HG02623 (cell line): Measurements from ENCODE around the gene NEMF.
"Not testable (repeated sequence)": the region's sequence is repeated elsewhere in the genome, so short reads cannot be mapped to it uniquely, and the experiment has no call there.

ENCODE experiments used
- ATAC-seq: cut with Tn5 transposase; IDR thresholded peaks from one replicate; pipeline ENCODE4 v1.9.1; 2021; ENCODE audit warnings: moderate library complexity; ENCODE audit not compliant: unreplicated experiment

Gene NEMF, protein sequence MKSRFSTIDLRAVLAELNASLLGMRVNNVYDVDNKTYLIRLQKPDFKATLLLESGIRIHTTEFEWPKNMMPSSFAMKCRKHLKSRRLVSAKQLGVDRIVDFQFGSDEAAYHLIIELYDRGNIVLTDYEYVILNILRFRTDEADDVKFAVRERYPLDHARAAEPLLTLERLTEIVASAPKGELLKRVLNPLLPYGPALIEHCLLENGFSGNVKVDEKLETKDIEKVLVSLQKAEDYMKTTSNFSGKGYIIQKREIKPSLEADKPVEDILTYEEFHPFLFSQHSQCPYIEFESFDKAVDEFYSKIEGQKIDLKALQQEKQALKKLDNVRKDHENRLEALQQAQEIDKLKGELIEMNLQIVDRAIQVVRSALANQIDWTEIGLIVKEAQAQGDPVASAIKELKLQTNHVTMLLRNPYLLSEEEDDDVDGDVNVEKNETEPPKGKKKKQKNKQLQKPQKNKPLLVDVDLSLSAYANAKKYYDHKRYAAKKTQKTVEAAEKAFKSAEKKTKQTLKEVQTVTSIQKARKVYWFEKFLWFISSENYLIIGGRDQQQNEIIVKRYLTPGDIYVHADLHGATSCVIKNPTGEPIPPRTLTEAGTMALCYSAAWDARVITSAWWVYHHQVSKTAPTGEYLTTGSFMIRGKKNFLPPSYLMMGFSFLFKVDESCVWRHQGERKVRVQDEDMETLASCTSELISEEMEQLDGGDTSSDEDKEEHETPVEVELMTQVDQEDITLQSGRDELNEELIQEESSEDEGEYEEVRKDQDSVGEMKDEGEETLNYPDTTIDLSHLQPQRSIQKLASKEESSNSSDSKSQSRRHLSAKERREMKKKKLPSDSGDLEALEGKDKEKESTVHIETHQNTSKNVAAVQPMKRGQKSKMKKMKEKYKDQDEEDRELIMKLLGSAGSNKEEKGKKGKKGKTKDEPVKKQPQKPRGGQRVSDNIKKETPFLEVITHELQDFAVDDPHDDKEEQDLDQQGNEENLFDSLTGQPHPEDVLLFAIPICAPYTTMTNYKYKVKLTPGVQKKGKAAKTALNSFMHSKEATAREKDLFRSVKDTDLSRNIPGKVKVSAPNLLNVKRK

DNA sequence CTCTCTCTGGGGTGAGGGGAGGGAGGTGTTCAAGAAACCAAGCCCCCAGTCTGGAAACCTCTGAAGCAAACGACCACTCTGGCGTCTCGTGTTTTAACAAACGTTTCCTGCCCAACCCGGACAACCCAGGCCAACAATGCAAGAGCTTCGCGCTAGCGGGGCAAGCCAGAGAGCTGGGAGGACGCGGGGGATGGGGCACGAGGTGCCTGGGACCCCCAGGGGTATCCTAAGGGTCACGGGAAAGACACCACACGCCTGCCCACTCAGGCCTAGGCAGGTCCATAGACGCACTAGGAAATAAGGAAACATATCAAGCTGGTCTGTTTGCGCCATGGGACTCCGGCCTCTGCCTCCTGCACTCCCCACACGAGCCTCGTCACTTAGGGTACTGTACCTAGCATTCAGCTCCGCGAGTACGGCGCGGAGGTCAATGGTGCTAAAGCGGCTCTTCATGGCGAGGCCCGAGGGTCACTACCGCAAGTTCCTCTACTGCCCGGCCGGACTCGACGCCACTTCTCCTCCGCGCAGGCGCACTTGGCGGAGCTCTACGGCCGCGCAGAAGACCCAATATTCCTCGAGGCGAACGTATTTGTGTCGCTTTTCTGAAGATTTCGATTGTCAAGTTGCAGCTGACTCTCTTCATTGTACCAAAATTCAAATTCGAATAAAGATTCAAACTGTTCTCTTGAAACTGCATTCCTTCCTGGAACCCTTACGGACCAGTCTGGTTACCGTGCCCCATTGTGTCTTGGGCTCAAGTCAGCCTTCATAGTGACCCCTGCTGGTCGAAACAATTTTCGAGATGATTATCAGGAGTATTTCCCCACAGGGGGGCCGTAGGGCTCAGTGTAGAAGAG lies at the start of gene NEMF:
NEMF (minus strand) TSS at position 488 of the 857 bp plus-strand sequence; CDS start at position 453, 35 bp downstream.
- ATAC-seq = peak; percentile 79

DNA sequence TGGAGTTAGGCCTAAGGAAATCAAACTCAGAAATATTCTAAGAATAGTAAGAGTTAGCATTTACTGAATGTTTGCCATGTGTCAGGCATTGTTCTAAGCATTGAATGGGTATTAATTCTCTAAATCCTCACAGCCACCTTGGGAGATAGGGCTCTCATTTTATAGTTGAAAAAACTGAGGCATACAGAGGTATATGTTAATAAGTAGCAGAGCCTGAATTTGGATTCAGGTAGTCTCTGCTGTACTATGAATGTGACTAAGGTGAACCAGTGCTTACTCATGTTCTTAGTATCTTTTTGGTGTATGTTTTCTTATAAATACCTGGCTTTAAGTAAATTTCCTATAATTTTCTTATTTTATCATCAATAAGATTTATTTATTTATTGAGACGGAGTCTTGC lies 48.4 kb upstream of the NEMF start:
- no peak for ATAC-seq

DNA sequence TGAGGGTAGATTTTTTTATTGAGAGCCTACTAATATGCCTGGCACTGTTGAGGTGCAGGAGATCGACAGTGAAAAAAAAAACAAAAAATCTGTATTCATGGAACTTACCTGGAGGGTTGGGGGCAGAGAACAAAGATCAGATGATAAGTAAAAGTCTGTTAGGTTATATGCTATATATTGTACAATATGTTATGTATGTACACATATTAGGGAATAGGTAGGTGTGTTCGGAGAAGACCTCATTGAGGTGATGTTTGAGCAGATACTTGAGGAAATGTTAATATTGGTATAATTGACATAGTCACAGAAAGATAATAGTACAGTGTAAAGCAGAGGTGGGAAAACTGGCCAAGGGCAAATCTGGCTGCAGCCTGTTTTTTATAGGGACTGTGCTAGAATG lies 45.9 kb upstream of the NEMF start:
- no peak for ATAC-seq

DNA sequence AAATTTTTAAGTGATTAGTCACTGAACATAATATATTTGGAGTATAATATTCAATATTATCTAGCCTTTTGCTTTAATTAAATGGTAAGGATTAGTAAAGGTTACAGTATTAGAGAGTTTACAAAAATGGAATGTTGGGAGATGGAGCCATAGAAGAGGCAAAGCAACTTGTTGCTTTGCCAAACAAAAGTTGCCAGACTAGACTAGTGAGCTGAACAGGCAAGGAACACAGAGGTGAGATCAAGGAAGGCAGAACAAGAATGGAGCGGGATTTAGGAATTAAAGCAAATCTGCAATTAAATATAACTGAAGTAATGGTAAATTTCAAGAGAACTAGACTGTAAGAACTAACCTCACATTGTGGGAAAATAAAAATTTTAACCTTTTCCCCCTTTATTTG lies 45.4 kb upstream of the NEMF start:
- no peak for ATAC-seq

DNA sequence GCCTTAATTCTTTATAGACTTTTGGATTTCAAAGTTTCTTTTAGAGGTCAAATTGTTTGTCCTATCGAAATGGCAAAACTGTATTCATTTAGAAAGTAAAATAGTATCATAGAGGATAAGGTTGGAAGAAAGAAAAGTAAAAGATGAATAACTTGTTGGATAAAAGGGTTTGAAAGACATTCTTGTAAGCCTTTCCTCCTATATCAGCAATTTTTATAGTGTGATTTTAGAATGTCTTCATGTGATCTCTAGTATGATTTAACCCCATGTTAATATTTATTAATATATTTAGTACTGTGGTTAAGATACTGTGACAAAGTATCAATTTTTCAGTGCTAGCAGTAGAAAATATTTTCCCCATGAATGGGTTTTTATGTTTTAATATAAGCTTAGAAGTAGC lies 44.8 kb upstream of the NEMF start:
- no peak for ATAC-seq

DNA sequence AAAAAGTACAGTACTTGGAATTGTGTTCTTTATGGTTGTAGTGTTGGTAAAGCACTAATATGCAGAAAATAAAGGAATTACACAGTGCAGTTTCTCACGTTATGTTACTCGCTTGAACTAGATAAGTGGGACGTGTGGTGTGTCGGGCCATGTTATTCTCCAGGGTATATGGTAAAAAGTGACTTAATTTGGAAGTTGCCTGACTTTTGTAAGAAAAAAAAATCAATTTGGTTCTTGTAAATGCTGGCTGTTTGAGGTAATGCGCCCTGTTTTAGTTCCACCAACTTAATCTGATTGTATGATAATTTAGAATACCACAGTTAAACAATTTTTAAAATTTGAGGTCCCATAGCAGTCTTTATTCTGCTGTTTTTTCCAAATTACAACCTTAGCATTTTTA lies 44.4 kb upstream of the NEMF start:
- ATAC-seq = no peak

DNA sequence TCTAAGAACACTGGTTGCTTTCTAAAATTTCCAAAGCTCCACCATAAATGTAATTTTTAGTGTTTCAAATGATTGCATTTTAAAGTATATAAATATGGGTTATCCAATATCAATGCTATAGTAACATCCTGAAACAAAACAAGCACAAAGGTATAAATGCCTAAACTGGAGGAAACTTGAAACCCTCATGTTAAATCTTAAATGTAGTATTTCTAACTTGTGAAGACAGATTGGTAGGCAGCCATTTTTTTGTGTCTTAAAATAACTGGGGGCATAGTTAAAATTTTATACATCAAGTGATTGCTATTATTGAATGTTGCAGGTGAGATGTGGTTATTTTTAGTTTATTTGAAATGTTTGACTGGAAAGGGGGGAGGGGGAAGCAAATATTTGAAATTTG lies 43.7 kb upstream of the NEMF start:
- not testable (repeated sequence) for ATAC-seq

DNA sequence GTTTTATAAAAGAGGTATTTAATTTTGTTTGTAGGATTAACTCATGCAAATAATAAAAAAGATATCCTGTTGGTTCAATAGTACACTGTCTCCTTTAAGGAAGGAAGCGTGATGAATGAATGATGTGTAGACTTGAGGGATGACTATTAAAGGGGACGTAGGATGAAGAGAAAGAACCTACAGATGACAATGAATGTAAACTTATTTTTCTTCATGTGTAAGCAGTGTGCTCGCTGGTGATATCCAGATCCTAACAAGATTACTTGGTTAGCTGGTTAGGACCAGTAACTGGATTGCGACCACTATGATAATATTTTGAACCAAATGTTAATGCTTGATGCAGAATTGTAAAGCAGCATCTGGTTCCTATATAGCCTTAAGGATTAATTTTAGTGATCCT lies 42.9 kb upstream of the NEMF start:
- ATAC-seq = no peak

DNA sequence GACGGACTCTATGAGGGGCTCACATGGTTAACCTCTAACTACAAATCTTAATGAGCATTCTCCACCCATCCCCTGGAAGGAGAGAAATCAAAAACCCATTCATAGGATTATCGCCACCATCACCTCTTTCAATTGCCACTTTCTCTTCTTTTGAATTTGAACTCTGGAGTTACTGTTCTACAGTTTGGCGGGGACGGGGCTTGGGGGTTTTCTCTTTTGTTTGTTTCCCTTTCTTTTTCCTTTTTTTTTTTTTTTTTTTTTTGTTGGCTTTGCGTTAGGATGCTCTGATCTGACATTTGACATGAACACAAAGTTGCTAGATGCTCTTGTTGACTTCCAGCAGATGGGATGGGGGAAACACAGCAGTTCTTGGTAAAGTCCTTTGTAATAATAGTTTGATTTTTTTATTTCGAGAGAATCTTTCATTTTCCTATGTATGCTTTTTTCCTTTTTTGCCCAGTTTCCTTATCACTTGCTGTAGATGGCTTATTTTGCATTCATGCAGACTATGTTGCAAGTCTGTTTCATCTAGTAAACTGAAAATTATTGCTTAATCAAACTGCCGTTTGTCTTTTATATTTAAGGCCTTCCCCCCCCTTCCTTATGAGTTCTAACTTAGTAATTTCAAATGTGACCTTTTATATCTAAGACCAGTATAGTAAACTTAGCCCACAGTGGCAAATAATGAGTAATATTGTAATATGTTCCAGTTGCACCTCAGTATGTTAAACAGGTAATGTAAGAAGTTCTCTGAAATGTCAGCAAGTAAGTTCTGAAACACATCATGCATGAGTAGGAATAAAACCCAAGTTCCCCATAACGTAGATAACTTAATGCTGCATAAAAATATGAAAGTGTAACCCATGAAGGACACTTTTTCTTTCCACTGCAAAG lies 41.9 kb upstream of the NEMF start:
- ATAC-seq = not testable (repeated sequence)

DNA sequence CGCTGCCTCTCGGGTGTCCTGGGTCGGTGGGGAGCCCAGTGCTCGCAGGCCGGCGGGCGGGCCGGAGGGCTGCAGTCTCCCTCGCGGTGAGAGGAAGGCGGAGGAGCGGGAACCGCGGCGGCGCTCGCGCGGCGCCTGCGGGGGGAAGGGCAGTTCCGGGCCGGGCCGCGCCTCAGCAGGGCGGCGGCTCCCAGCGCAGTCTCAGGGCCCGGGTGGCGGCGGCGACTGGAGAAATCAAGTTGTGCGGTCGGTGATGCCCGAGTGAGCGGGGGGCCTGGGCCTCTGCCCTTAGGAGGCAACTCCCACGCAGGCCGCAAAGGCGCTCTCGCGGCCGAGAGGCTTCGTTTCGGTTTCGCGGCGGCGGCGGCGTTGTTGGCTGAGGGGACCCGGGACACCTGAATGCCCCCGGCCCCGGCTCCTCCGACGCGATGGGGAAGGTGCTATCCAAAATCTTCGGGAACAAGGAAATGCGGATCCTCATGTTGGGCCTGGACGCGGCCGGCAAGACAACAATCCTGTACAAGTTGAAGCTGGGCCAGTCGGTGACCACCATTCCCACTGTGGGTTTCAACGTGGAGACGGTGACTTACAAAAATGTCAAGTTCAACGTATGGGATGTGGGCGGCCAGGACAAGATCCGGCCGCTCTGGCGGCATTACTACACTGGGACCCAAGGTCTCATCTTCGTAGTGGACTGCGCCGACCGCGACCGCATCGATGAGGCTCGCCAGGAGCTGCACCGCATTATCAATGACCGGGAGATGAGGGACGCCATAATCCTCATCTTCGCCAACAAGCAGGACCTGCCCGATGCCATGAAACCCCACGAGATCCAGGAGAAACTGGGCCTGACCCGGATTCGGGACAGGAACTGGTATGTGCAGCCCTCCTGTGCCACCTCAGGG lies 41.0 kb upstream of the NEMF start:
- peak; percentile 38 for ATAC-seq

DNA sequence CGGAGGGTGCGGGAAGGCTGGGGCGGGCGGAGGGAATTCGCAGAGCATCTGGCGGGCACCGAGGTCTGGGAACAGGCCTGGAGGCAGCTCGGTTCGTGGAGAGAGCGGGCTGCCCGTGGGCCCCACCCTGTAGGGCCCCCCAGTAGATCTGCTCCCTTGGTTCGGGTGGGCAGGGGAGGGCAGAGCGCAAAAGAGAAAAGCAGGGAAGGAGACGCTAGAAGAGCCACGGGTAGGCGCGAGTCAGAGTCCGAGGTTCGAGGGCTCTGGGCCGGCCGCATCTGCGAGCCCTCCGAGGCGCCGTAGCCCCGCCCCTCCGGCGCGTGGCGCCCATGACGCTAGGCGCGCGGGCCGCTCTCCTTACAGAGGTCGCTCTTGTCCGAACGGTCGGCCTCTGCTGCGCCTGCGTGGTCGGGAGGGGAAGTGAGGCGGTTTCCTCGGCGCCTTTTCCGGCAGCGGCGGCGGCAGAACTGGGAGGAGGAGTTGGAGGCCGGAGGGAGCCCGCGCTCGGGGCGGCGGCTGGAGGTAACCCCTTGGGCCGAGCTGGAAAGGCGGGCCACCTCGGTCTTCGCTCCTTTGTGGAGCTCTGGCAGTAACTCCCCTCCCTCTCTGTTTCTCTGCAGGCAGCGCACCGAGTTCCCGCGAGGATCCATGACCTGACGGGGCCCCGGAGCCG lies 40.2 kb upstream of the NEMF start, which contains the start of gene ARF6:
ARF6 (plus strand) TSS at position 447 of the 673 bp plus-strand sequence. CDS start 655 bp downstream, outside the sequence.
- ATAC-seq = peak; percentile 72

DNA sequence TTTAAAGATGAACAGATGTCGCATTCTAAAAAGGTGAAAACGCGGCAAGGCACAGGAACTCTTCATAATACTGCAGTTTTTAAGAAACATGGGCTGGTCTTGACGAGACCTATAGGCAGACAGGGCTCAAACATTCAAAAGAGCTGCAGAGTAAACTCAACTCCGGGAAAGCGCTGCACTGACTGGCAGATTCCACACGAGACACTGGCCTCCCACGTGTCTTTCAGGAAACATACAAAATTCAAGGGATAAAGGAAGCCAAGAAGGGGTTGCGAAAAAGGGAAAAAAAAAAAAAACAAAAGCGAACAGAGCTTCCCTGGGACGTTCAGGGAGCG lies 39.7 kb upstream of the NEMF start:
- peak; percentile 29 for ATAC-seq

DNA sequence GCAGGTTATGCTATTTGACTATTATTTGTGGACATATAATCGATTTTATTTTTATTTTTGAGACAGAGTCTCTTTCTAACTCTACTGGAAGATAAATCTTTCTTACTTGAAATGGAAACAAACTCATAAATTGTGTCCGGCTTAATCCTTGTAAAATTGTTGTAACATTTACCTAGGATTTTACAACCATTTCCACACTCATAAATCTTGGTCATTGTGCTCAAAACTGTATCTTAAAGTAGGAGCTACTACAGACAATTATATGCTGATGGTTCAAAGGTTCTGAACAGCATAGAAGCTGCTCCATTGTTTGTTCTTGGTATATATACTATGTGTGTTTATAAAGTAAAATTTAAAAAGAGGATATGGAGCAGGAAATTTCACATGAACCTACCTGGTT lies 35.7 kb upstream of the NEMF start:
- ATAC-seq = no peak

DNA sequence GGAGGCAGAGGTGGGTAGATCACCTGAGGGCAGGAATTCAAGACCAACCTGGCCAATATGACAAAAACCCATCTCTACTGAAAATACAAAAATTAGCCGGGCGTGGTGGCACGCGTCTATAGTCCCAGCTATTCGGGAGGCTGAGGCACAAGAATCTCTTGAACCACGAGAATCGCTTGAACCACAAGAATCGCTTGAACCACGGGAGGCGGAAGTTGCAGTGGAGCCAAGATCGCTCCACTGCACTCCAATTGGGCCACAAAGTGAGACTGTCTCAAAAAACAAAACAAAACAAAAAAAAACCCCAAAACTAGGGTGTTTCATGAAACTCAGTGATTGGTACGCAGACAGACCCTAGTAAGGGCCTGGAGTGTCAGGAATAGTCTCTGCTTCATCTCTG lies 33.9 kb upstream of the NEMF start:
- ATAC-seq = no peak

DNA sequence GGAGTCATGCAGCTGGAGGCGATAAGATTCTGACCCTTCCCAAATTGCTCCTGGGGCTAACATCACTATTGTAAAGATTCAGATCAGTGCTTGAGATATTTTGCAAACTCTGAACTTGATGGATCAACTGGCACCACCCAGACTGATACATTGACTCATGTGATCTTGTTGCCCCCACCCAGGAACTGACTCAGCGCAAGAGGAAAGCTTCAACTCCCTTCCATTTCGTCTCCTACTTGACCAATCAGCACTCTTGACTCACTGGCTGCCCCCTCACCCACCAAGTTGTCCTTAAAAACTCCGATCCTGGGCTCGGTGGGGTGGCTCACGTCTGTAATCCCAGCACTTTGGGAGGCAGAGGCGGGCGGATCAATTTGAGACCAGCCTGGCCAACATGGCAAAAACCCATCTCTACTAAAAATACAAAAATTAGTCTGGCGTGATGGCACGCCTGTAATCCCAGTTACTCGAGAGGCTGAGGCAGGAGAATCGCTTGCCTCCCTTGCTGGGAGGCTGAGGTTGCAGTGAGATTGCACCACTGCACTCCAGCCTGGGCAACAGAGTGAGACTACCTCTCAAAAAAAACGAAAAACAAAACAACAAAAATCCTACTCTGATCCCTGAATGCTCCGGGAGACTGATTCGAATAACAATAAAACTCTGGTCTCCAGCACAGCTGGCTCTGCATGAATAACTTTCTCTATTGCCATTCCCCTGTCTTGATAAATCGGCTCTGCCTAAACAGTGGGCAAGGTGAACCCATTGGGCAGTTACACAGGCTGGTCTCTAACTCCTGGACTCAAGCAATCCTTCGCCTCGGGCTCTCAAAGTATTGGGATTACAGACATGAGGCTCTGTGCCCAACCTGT lies 30.5 kb upstream of the NEMF start:
- ATAC-seq = no peak

DNA sequence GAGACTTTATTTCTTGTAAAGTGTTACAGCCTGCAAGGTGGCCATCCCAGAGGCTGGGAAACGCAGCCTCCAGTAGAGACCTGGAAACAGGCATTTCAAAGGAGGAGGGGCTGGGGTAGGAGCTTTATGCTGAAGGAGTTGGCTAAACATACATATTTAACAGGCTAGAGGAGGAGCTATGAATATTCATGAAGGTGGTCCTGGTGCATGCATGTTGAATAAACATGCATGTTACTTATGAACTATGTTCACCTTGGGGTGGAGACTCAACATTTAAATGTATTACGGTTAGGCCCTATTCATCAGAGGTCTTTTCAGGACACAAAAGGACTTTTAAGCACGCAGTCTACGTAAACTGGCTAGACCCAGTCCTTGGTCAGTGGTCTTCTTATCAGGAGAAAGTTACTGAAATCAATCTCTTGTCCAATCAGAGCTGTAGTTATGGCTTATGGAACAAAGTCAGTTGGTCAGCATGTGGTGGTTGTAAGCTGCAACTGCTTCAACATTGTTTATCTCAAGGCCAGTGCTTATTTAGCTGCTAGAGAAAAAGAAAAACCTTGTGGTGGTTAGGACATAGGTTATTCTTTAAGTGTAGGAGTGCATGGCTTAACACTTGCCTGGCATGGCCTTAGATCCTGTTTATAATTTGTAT lies 28.9 kb upstream of the NEMF start:
- ATAC-seq = no peak
